Activated naive CD4-positive, alpha-beta T cell treated with anti-CD3 and anti-CD28 coated beads, Interleukin-2, amount 50 U/mL, for 24 hours (primary cell): ENCODE results near the gene STMN3.
"Not testable (repeated sequence)": the region's sequence is repeated elsewhere in the genome, so short reads cannot be mapped to it uniquely, and the experiment has no call there.

Source experiments
- H3K27ac Mint-ChIP-seq: one replicate; pipeline ENCODE4 v1.8.0; 2021; ENCODE audit warnings: mild to moderate bottlenecking, mixed read lengths
- H3K27me3 Mint-ChIP-seq: one replicate; pipeline ENCODE4 v1.8.0; 2021; ENCODE audit warnings: mixed read lengths
- H3K36me3 Mint-ChIP-seq: one replicate; pipeline ENCODE4 v1.8.0; 2021; ENCODE audit warnings: mixed read lengths
- H3K4me1 Mint-ChIP-seq: one replicate; pipeline ENCODE4 v1.8.0; 2021; ENCODE audit warnings: mixed read lengths
- H3K4me3 Mint-ChIP-seq: one replicate; pipeline ENCODE4 v1.8.0; 2021; ENCODE audit warnings: mild to moderate bottlenecking, mixed read lengths
- H3K9me3 Mint-ChIP-seq: one replicate; pipeline ENCODE4 v1.8.0; 2021; ENCODE audit warnings: mixed read lengths

The STMN3 gene

GRCh38 chr20:63622732-63623131 is 30.5 kb downstream of the STMN3 start:
- H3K27me3 Mint-ChIP-seq, result no peaks in the 10 kb centered on the region
- peaks cover 38% of the 10 kb centered on the region for H3K4me1 Mint-ChIP-seq
- peaks cover 2% of the 10 kb centered on the region for H3K36me3 Mint-ChIP-seq
- H3K9me3 Mint-ChIP-seq, result no peaks in the 10 kb centered on the region
- H3K4me3 Mint-ChIP-seq, result no peak overlapping the region
- H3K27ac Mint-ChIP-seq, result no peak overlapping the region

- no peaks in the 10 kb centered on the region for H3K27me3 Mint-ChIP-seq
- H3K4me1 Mint-ChIP-seq, result peaks cover 38% of the 10 kb centered on the region
- H3K4me3 Mint-ChIP-seq, result no peak overlapping the region
- no peaks in the 10 kb centered on the region for H3K9me3 Mint-ChIP-seq
- H3K27ac Mint-ChIP-seq, result peak overlapping the region; percentile 12
- peaks cover 2% of the 10 kb centered on the region for H3K36me3 Mint-ChIP-seq
Observed at GRCh38 chr20:63622096-63622495, 31.1 kb downstream of the STMN3 start.

GRCh38 chr20:63620991-63621390 is 32.2 kb downstream of the STMN3 start:
- H3K4me3 Mint-ChIP-seq, result no peak overlapping the region
- H3K27ac Mint-ChIP-seq, result no peak overlapping the region
- no peaks in the 10 kb centered on the region for H3K27me3 Mint-ChIP-seq
- H3K36me3 Mint-ChIP-seq, result peaks cover 2% of the 10 kb centered on the region
- H3K4me1 Mint-ChIP-seq, result peaks cover 38% of the 10 kb centered on the region
- H3K9me3 Mint-ChIP-seq, result no peaks in the 10 kb centered on the region

DNA sequence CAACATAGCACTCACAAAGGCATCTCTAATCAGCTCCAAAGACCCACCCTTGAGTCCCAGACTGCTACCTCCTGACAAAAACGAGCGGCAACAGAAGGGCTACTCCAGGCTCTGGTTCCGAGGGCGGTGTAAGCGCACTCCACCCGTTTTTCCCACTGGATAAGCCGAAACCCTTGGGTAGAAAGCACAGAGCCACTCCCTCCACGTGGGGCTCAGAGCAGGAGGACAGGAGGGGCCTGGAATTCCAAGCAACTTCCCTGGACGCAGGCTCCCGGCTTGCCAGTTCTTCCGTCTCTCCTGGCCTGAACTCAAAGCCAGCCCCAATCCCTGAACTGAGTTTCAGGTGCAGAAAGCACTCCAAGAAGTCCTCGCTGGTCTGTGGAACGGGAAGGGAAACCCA is 33.7 kb downstream of the STMN3 start:
- no peak overlapping the region for H3K27ac Mint-ChIP-seq
- H3K4me1 Mint-ChIP-seq, result peaks cover 32% of the 10 kb centered on the region
- H3K36me3 Mint-ChIP-seq, result peaks cover 6% of the 10 kb centered on the region
- no peaks in the 10 kb centered on the region for H3K9me3 Mint-ChIP-seq
- no peaks in the 10 kb centered on the region for H3K27me3 Mint-ChIP-seq
- no peak overlapping the region for H3K4me3 Mint-ChIP-seq

DNA sequence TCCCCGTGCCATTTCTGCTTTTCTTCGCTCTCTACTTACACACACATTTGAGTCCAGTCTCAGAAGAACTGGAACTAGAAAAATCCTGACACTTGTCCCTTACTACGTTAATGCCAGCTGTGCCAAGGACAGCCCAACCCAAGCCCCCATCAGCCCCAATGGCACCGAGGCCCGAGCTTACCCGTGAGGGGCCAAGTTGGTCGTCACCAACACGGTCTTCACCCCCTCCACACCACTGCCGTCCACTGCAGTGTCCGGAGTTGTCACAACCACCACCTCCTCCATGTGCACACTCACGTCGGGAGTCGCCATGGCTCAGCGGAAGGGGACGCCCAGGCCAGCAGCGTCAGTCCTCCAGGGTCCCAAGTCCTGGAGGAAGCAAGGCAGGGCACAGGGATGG is 34.1 kb downstream of the STMN3 start:
- Mint-ChIP-seq H3K27ac (no peak overlapping the region), H3K36me3 (peaks cover 6% of the 10 kb centered on the region), H3K9me3 (no peaks in the 10 kb centered on the region), H3K4me1 (peaks cover 30% of the 10 kb centered on the region), H3K27me3 (no peaks in the 10 kb centered on the region), H3K4me3 (no peak overlapping the region)

GRCh38 chr20:63618291-63618980 is 34.8 kb downstream of the STMN3 start:
- peaks cover 8% of the 10 kb centered on the region for H3K36me3 Mint-ChIP-seq
- H3K9me3 Mint-ChIP-seq, result no peaks in the 10 kb centered on the region
- no peaks in the 10 kb centered on the region for H3K27me3 Mint-ChIP-seq
- peaks cover 30% of the 10 kb centered on the region for H3K4me1 Mint-ChIP-seq
- no peak overlapping the region for H3K4me3 Mint-ChIP-seq
- no peak overlapping the region for H3K27ac Mint-ChIP-seq

DNA sequence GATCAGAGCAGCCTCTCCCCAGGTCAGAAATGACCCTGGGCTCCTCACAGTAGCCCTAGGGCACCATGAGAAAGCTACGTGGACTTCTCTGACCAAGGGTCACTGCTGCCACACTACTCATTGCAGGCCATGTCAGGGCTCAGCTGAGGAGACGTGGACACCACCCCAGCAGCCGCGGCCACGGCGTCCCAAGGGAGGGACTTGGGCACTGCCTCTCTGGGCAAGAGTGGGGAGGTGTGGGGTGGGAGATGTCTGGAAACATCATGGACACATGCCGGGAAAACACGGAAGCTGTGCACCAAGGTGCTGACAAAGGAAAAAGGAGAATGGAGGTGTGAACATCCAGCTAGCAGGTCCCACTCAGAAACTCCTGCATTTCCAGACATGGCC is 35.4 kb downstream of the STMN3 start:
- Mint-ChIP-seq H3K27me3 (no peaks in the 10 kb centered on the region), H3K4me3 (no peak overlapping the region), H3K9me3 (no peaks in the 10 kb centered on the region), H3K36me3 (peaks cover 11% of the 10 kb centered on the region), H3K27ac (no peak overlapping the region), H3K4me1 (peaks cover 32% of the 10 kb centered on the region)

- H3K27me3 Mint-ChIP-seq, result no peaks in the 10 kb centered on the region
- no peak overlapping the region for H3K27ac Mint-ChIP-seq
- H3K4me3 Mint-ChIP-seq, result no peak overlapping the region
- H3K9me3 Mint-ChIP-seq, result no peaks in the 10 kb centered on the region
- peaks cover 11% of the 10 kb centered on the region for H3K36me3 Mint-ChIP-seq
- peaks cover 27% of the 10 kb centered on the region for H3K4me1 Mint-ChIP-seq
Observed at GRCh38 chr20:63617092-63617875, 35.9 kb downstream of the STMN3 start.

DNA sequence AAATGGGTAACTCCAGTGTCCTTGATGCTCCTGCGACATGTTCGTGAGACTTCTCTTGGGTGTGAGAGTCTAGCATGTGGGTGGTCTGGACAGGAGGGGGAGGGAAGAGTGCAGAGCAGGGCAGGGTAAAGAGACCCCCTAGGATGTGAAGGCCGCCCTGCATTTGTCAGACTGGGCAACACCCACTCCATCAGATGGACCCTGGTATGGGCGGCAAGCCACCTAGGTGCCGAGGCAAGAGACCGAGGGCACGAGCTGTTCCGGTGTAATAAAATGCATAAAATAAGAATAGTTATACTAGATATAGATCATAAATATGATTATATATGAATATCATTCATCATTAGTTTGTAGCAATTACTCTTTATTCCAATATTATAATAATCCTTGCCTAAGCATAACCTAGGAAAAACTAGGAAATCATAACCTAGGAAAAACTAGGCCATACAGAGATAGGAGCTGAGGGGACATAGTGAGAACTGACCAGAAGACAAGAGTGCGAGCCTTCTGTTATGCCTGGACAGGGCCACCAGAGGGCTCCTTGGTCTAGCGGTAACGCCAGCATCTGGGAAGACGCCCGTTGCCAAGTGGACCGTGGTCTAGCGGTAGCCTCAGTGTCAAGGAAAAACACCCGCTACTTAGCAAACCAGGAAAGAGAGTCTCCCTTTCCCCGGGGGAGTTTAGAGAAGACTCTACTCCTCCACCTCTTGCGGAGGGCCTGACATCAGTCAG is 39.2 kb downstream of the STMN3 start:
- H3K27me3 Mint-ChIP-seq, H3K27ac Mint-ChIP-seq, H3K9me3 Mint-ChIP-seq, H3K4me3 Mint-ChIP-seq: not testable (repeated sequence)
- peaks cover 11% of the 10 kb centered on the region for H3K36me3 Mint-ChIP-seq
- H3K4me1 Mint-ChIP-seq, result peaks cover 14% of the 10 kb centered on the region

DNA sequence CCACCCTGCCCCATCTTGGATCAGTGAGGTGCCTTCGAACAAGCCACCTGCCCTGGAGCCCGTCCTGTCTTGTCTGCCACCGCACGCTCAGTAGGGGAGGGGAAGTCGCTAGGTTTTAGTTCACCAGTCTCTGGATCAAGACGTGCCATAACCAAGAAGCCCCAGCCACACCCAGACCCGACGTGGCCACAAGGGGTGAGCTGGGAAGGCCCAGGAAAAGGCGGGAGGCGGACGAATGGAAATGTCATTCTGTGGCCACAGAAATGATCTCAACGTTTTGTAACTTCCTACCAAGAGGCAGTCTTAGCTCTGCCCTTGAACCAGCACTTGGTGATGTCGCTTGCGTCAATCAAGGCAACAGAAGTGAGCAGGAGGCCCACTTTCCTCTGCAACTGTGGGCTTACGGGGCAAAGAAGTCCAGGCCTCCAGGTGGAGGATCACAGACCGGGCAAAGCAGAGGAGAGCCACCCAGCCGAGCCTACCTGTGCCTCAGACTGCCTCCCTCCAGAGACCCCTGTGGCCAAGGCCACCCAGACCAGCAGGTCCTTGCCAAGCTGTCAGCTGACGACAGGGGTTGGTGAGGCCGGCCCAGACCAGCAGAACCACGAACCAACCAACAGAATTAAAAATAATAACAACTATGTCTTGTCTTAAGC is 40.8 kb downstream of the STMN3 start:
- H3K27ac Mint-ChIP-seq, result no peak overlapping the region
- peaks cover 10% of the 10 kb centered on the region for H3K4me1 Mint-ChIP-seq
- H3K4me3 Mint-ChIP-seq, result no peak overlapping the region
- no peaks in the 10 kb centered on the region for H3K9me3 Mint-ChIP-seq
- H3K27me3 Mint-ChIP-seq, result no peaks in the 10 kb centered on the region
- H3K36me3 Mint-ChIP-seq, result peaks cover 9% of the 10 kb centered on the region

- H3K4me3 Mint-ChIP-seq, result no peak overlapping the region
- no peaks in the 10 kb centered on the region for H3K9me3 Mint-ChIP-seq
- H3K27ac Mint-ChIP-seq, result no peak overlapping the region
- peaks cover 10% of the 10 kb centered on the region for H3K4me1 Mint-ChIP-seq
- no peaks in the 10 kb centered on the region for H3K27me3 Mint-ChIP-seq
- peaks cover 9% of the 10 kb centered on the region for H3K36me3 Mint-ChIP-seq
Observed at GRCh38 chr20:63611646-63612045, 41.6 kb downstream of the STMN3 start.

DNA sequence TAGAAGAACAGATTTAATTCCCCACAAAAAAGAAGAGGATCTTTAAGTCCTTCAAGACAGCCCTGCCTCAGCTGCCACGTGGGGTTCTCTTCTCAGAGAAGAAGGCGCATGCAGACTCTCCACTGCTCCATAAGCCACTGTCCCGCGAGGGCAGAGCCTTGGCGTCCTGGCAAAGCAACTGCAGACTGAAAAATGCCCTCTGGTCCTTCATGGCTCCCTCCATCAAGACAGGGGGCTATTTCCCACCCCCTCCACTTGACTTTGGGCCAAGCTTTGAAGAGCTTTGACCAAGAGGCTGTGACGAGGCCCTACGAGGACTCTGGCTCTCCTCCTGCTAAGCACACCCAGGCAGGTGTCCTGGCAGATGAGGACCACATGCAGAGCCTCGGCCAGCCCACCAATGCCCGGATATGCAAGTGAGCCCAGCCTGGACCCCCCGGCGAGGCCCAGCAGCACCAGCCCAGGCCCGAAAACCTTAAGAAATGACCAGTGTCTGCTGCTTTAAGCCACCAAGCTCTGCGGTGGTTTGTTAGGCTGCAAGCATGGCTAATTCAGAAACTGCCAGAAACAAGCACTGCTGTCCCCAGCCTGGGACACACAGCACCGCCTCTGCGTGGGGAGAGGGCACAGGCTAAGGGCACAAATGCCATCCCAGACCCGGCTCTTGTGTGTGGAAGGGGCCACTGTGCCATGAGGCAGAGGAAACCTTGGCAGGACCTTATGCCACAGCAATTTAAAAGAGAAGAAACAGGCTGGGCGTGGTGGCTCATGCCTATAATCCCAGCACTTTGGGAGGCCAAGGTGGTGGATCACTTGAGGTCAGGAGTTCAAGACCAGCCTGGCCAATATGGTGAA is 42.4 kb downstream of the STMN3 start:
- Mint-ChIP-seq H3K4me1 (peaks cover 10% of the 10 kb centered on the region), H3K9me3 (no peaks in the 10 kb centered on the region), H3K27me3 (no peaks in the 10 kb centered on the region), H3K27ac (no peak overlapping the region), H3K36me3 (peaks cover 9% of the 10 kb centered on the region), H3K4me3 (no peak overlapping the region)

GRCh38 chr20:63606686-63607085 is 46.5 kb downstream of the STMN3 start:
- H3K27ac Mint-ChIP-seq, result no peak overlapping the region
- peaks cover 8% of the 10 kb centered on the region for H3K4me1 Mint-ChIP-seq
- H3K9me3 Mint-ChIP-seq, result no peaks in the 10 kb centered on the region
- H3K27me3 Mint-ChIP-seq, result no peaks in the 10 kb centered on the region
- no peak overlapping the region for H3K4me3 Mint-ChIP-seq
- peaks cover 6% of the 10 kb centered on the region for H3K36me3 Mint-ChIP-seq

GRCh38 chr20:63602321-63602720 is 50.9 kb downstream of the STMN3 start:
- Mint-ChIP-seq H3K27me3 (no peaks in the 10 kb centered on the region), H3K27ac (no peak overlapping the region), H3K4me3 (no peak overlapping the region), H3K36me3 (peaks cover 10% of the 10 kb centered on the region), H3K9me3 (no peaks in the 10 kb centered on the region), H3K4me1 (peaks cover 8% of the 10 kb centered on the region)

DNA sequence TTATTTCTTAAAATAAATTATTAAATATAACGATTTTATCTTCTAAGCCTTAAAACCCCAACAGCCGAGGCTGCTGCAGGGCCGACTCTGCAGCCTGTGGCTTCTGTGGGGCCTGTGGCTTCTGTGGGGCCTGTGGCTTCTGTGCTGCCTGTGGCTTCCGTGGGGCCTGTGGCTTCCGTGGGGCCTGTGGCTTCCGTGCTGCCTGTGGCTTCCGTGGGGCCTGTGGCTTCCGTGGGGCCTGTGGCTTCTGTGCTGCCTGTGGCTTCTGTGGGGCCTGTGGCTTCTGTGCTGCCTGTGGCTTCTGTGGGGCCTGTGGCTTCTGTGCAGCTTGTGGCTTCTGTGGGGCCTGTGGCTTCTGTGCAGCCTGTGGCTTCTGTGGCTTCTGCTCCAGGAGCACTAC is 51.5 kb downstream of the STMN3 start:
- H3K9me3 Mint-ChIP-seq, H3K36me3 Mint-ChIP-seq, H3K4me1 Mint-ChIP-seq, H3K27me3 Mint-ChIP-seq, H3K4me3 Mint-ChIP-seq: not testable (repeated sequence)
- peak overlapping the region; percentile 30 for H3K27ac Mint-ChIP-seq
